ENCODE data around the gene LIPC.

Gene LIPC

GRCh38 chr15:58474741-58475323 lies 43.0 kb downstream of the LIPC start:
- Mint-ChIP-seq H3K27ac (peak overlapping the region; percentile 74), H3K9me3 (no peaks in the 10 kb centered on the region), H3K27me3 (ENCODE audit: low read depth) (no peaks in the 10 kb centered on the region), H3K4me3 (peak overlapping the region; percentile 56), H3K36me3 (ENCODE audit: low read depth) (peaks cover 10% of the 10 kb centered on the region), H3K4me1 (ENCODE audit: low read depth) (peaks cover 58% of the 10 kb centered on the region)
- DNase-seq (ENCODE audit: low spot score), result no peak

GRCh38 chr15:58475573-58476524 lies 44.1 kb downstream of the LIPC start:
- peaks cover 55% of the 10 kb centered on the region for H3K4me1 Mint-ChIP-seq (ENCODE audit: low read depth)
- H3K4me3 Mint-ChIP-seq, result peak overlapping the region; percentile 56
- no peak for DNase-seq (ENCODE audit: low spot score)
- H3K9me3 Mint-ChIP-seq, result no peaks in the 10 kb centered on the region
- peak overlapping the region; percentile 74 for H3K27ac Mint-ChIP-seq
- H3K27me3 Mint-ChIP-seq (ENCODE audit: low read depth), result no peaks in the 10 kb centered on the region
- peaks cover 8% of the 10 kb centered on the region for H3K36me3 Mint-ChIP-seq (ENCODE audit: low read depth)

GRCh38 chr15:58476525-58477162 lies 44.9 kb downstream of the LIPC start:
- Mint-ChIP-seq H3K36me3 (ENCODE audit: low read depth) (peaks cover 7% of the 10 kb centered on the region), H3K9me3 (no peaks in the 10 kb centered on the region), H3K4me1 (ENCODE audit: low read depth) (peaks cover 52% of the 10 kb centered on the region), H3K4me3 (no peak overlapping the region), H3K27ac (peak overlapping the region; percentile 71), H3K27me3 (ENCODE audit: low read depth) (no peaks in the 10 kb centered on the region)
- DNase-seq (ENCODE audit: low spot score), result no peak

GRCh38 chr15:58477170-58477569 lies 45.4 kb downstream of the LIPC start:
- peaks cover 7% of the 10 kb centered on the region for H3K36me3 Mint-ChIP-seq (ENCODE audit: low read depth)
- H3K27me3 Mint-ChIP-seq (ENCODE audit: low read depth), result no peaks in the 10 kb centered on the region
- H3K4me3 Mint-ChIP-seq, result no peak overlapping the region
- peak overlapping the region; percentile 71 for H3K27ac Mint-ChIP-seq
- no peaks in the 10 kb centered on the region for H3K9me3 Mint-ChIP-seq
- no peak for DNase-seq (ENCODE audit: low spot score)
- H3K4me1 Mint-ChIP-seq (ENCODE audit: low read depth), result peaks cover 52% of the 10 kb centered on the region

- DNase-seq (ENCODE audit: low spot score), result no peak
- Mint-ChIP-seq H3K9me3 (peaks cover under 1% of the 10 kb centered on the region), H3K27ac (peak overlapping the region; percentile 70), H3K4me3 (no peak overlapping the region), H3K4me1 (ENCODE audit: low read depth) (peaks cover 48% of the 10 kb centered on the region), H3K27me3 (ENCODE audit: low read depth) (no peaks in the 10 kb centered on the region), H3K36me3 (ENCODE audit: low read depth) (peaks cover 7% of the 10 kb centered on the region)
These were observed 46.2 kb downstream of the LIPC start for GRCh38 chr15:58478035-58478434.

GRCh38 chr15:58478579-58478978 lies 46.8 kb downstream of the LIPC start:
- peaks cover 5% of the 10 kb centered on the region for H3K9me3 Mint-ChIP-seq
- DNase-seq (ENCODE audit: low spot score), result no peak
- peaks cover 48% of the 10 kb centered on the region for H3K4me1 Mint-ChIP-seq (ENCODE audit: low read depth)
- H3K27ac Mint-ChIP-seq, result no peak overlapping the region
- peaks cover 9% of the 10 kb centered on the region for H3K36me3 Mint-ChIP-seq (ENCODE audit: low read depth)
- no peaks in the 10 kb centered on the region for H3K27me3 Mint-ChIP-seq (ENCODE audit: low read depth)
- H3K4me3 Mint-ChIP-seq, result no peak overlapping the region

- H3K9me3 Mint-ChIP-seq, result peaks cover 5% of the 10 kb centered on the region
- H3K4me3 Mint-ChIP-seq, result no peak overlapping the region
- H3K36me3 Mint-ChIP-seq (ENCODE audit: low read depth), result peaks cover 6% of the 10 kb centered on the region
- H3K27me3 Mint-ChIP-seq (ENCODE audit: low read depth), result no peaks in the 10 kb centered on the region
- H3K27ac Mint-ChIP-seq, result no peak overlapping the region
- peaks cover 48% of the 10 kb centered on the region for H3K4me1 Mint-ChIP-seq (ENCODE audit: low read depth)
- DNase-seq (ENCODE audit: low spot score), result no peak
These were observed 48.1 kb downstream of the LIPC start for GRCh38 chr15:58479941-58480340.

- H3K4me3 Mint-ChIP-seq, result no peak overlapping the region
- DNase-seq (ENCODE audit: low spot score), result no peak
- no peaks in the 10 kb centered on the region for H3K27me3 Mint-ChIP-seq (ENCODE audit: low read depth)
- peaks cover 38% of the 10 kb centered on the region for H3K4me1 Mint-ChIP-seq (ENCODE audit: low read depth)
- peak overlapping the region; percentile 38 for H3K27ac Mint-ChIP-seq
- H3K36me3 Mint-ChIP-seq (ENCODE audit: low read depth), result peaks cover 3% of the 10 kb centered on the region
- peaks cover 5% of the 10 kb centered on the region for H3K9me3 Mint-ChIP-seq
These were observed 51.6 kb downstream of the LIPC start for GRCh38 chr15:58483376-58483775.

- Mint-ChIP-seq H3K27me3 (ENCODE audit: low read depth) (no peaks in the 10 kb centered on the region), H3K4me1 (ENCODE audit: low read depth) (peaks cover 39% of the 10 kb centered on the region), H3K9me3 (peaks cover 14% of the 10 kb centered on the region), H3K36me3 (ENCODE audit: low read depth) (peaks cover 5% of the 10 kb centered on the region), H3K4me3 (peak overlapping the region; percentile 71), H3K27ac (peak overlapping the region; percentile 97)
- no peak for DNase-seq (ENCODE audit: low spot score)
These were observed 53.2 kb downstream of the LIPC start for GRCh38 chr15:58484791-58485600.

GRCh38 chr15:58486062-58486461 lies 54.3 kb downstream of the LIPC start:
- peak overlapping the region; percentile 22 for H3K4me3 Mint-ChIP-seq

GRCh38 chr15:58486564-58486963 lies 54.8 kb downstream of the LIPC start:
- peaks cover 15% of the 10 kb centered on the region for H3K9me3 Mint-ChIP-seq
- DNase-seq (ENCODE audit: low spot score), result no peak
- no peaks in the 10 kb centered on the region for H3K27me3 Mint-ChIP-seq (ENCODE audit: low read depth)
- H3K36me3 Mint-ChIP-seq (ENCODE audit: low read depth), result peaks cover 5% of the 10 kb centered on the region
- peak overlapping the region; percentile 97 for H3K27ac Mint-ChIP-seq
- peaks cover 39% of the 10 kb centered on the region for H3K4me1 Mint-ChIP-seq (ENCODE audit: low read depth)
- H3K4me3 Mint-ChIP-seq, result peak overlapping the region; percentile 22

More at GRCh38 chr15:58486062-58486461, 54.3 kb downstream of the LIPC start:
- DNase-seq (ENCODE audit: low spot score), result no peak
- H3K27me3 Mint-ChIP-seq (ENCODE audit: low read depth), result no peaks in the 10 kb centered on the region
- H3K4me1 Mint-ChIP-seq (ENCODE audit: low read depth), result peaks cover 39% of the 10 kb centered on the region
- H3K36me3 Mint-ChIP-seq (ENCODE audit: low read depth), result peaks cover 5% of the 10 kb centered on the region
- peaks cover 15% of the 10 kb centered on the region for H3K9me3 Mint-ChIP-seq
- H3K27ac Mint-ChIP-seq, result peak overlapping the region; percentile 97

- H3K4me1 Mint-ChIP-seq (ENCODE audit: low read depth), result peaks cover 38% of the 10 kb centered on the region
- H3K27ac Mint-ChIP-seq, result peak overlapping the region; percentile 44
- H3K36me3 Mint-ChIP-seq (ENCODE audit: low read depth), result peaks cover 5% of the 10 kb centered on the region
- DNase-seq (ENCODE audit: low spot score), result no peak
- H3K4me3 Mint-ChIP-seq, result no peak overlapping the region
- H3K9me3 Mint-ChIP-seq, result peaks cover 15% of the 10 kb centered on the region
- H3K27me3 Mint-ChIP-seq (ENCODE audit: low read depth), result no peaks in the 10 kb centered on the region
These were observed 55.4 kb downstream of the LIPC start for GRCh38 chr15:58487041-58487723.

GRCh38 chr15:58487724-58488120 lies 55.9 kb downstream of the LIPC start:
- H3K9me3 Mint-ChIP-seq, result peaks cover 15% of the 10 kb centered on the region
- H3K4me3 Mint-ChIP-seq, result no peak overlapping the region
- peaks cover 5% of the 10 kb centered on the region for H3K36me3 Mint-ChIP-seq (ENCODE audit: low read depth)
- H3K27ac Mint-ChIP-seq, result no peak overlapping the region
- H3K4me1 Mint-ChIP-seq (ENCODE audit: low read depth), result peaks cover 41% of the 10 kb centered on the region
- DNase-seq (ENCODE audit: low spot score), result no peak
- no peaks in the 10 kb centered on the region for H3K27me3 Mint-ChIP-seq (ENCODE audit: low read depth)
